Measurements from ENCODE around the gene LRRC8A.

LRRC8A gene

GRCh38 chr9:128905964-128906363, 24.0 kb downstream of the LRRC8A start:
- H3K4me1 ChIP-seq (ENCODE audit: insufficient read depth, low read length) = peaks cover 11% of the 10 kb centered on the region
- H3K36me3 ChIP-seq (ENCODE audit: insufficient read depth, low read length) = peaks cover 29% of the 10 kb centered on the region
- no peaks in the 10 kb centered on the region for H3K9me3 ChIP-seq (ENCODE audit: low read length)
- no peak overlapping the region for H3K4me3 ChIP-seq (ENCODE audit: low read depth in 1 of 2, low read length in 2 of 2)
- H3K9ac ChIP-seq (ENCODE audit: low read length) = no peak overlapping the region
- H3K27ac ChIP-seq (ENCODE audit: low read depth, low read length) = no peak overlapping the region
- no peaks in the 10 kb centered on the region for H3K27me3 ChIP-seq (ENCODE audit: control insufficient read depth in 1 of 2, insufficient read depth in 2 of 2, low read length in 2 of 2)

- H3K4me1 ChIP-seq (ENCODE audit: insufficient read depth, low read length) = peaks cover 19% of the 10 kb centered on the region
- H3K27ac ChIP-seq (ENCODE audit: low read depth, low read length) = no peak overlapping the region
- H3K9ac ChIP-seq (ENCODE audit: low read length) = no peak overlapping the region
- no peak overlapping the region for H3K4me3 ChIP-seq (ENCODE audit: low read depth in 1 of 2, low read length in 2 of 2)
- no peaks in the 10 kb centered on the region for H3K27me3 ChIP-seq (ENCODE audit: control insufficient read depth in 1 of 2, insufficient read depth in 2 of 2, low read length in 2 of 2)
- peaks cover 29% of the 10 kb centered on the region for H3K36me3 ChIP-seq (ENCODE audit: insufficient read depth, low read length)
- H3K9me3 ChIP-seq (ENCODE audit: low read length) = no peaks in the 10 kb centered on the region
Observed at GRCh38 chr9:128906741-128907140, 24.8 kb downstream of the LRRC8A start.

- Histone ChIP-seq H3K36me3 (ENCODE audit: insufficient read depth, low read length) (peaks cover 29% of the 10 kb centered on the region), H3K9ac (ENCODE audit: low read length) (no peak overlapping the region), H3K27ac (ENCODE audit: low read depth, low read length) (no peak overlapping the region), H3K27me3 (ENCODE audit: control insufficient read depth in 1 of 2, insufficient read depth in 2 of 2, low read length in 2 of 2) (no peaks in the 10 kb centered on the region), H3K9me3 (ENCODE audit: low read length) (no peaks in the 10 kb centered on the region), H3K4me3 (ENCODE audit: low read depth in 1 of 2, low read length in 2 of 2) (no peak overlapping the region), H3K4me1 (ENCODE audit: insufficient read depth, low read length) (peaks cover 35% of the 10 kb centered on the region)
Observed at GRCh38 chr9:128908372-128908771, 26.4 kb downstream of the LRRC8A start.

GRCh38 chr9:128909859-128910258, 27.9 kb downstream of the LRRC8A start:
- Histone ChIP-seq H3K9ac (ENCODE audit: low read length) (no peak overlapping the region), H3K4me1 (ENCODE audit: insufficient read depth, low read length) (peaks cover 39% of the 10 kb centered on the region), H3K9me3 (ENCODE audit: low read length) (no peaks in the 10 kb centered on the region), H3K4me3 (ENCODE audit: low read depth in 1 of 2, low read length in 2 of 2) (no peak overlapping the region), H3K36me3 (ENCODE audit: insufficient read depth, low read length) (peaks cover 29% of the 10 kb centered on the region), H3K27ac (ENCODE audit: low read depth, low read length) (no peak overlapping the region), H3K27me3 (ENCODE audit: control insufficient read depth in 1 of 2, insufficient read depth in 2 of 2, low read length in 2 of 2) (no peaks in the 10 kb centered on the region)

GRCh38 chr9:128910906-128911305, 29.0 kb downstream of the LRRC8A start:
- Histone ChIP-seq H3K36me3 (ENCODE audit: insufficient read depth, low read length) (peaks cover 29% of the 10 kb centered on the region), H3K4me1 (ENCODE audit: insufficient read depth, low read length) (peaks cover 44% of the 10 kb centered on the region), H3K27ac (ENCODE audit: low read depth, low read length) (no peak overlapping the region), H3K9ac (ENCODE audit: low read length) (no peak overlapping the region), H3K9me3 (ENCODE audit: low read length) (no peaks in the 10 kb centered on the region), H3K27me3 (ENCODE audit: control insufficient read depth in 1 of 2, insufficient read depth in 2 of 2, low read length in 2 of 2) (no peaks in the 10 kb centered on the region), H3K4me3 (ENCODE audit: low read depth in 1 of 2, low read length in 2 of 2) (peak overlapping the region in 1 of 2 donors; percentile 16)

GRCh38 chr9:128911529-128912035, 29.6 kb downstream of the LRRC8A start:
- Histone ChIP-seq H3K9ac (ENCODE audit: low read length) (no peak overlapping the region), H3K4me3 (ENCODE audit: low read depth in 1 of 2, low read length in 2 of 2) (no peak overlapping the region), H3K9me3 (ENCODE audit: low read length) (no peaks in the 10 kb centered on the region), H3K27me3 (ENCODE audit: control insufficient read depth in 1 of 2, insufficient read depth in 2 of 2, low read length in 2 of 2) (no peaks in the 10 kb centered on the region), H3K36me3 (ENCODE audit: insufficient read depth, low read length) (peaks cover 34% of the 10 kb centered on the region), H3K27ac (ENCODE audit: low read depth, low read length) (no peak overlapping the region), H3K4me1 (ENCODE audit: insufficient read depth, low read length) (peaks cover 49% of the 10 kb centered on the region)

GRCh38 chr9:128912270-128912853, 30.4 kb downstream of the LRRC8A start:
- Histone ChIP-seq H3K36me3 (ENCODE audit: insufficient read depth, low read length) (peaks cover 34% of the 10 kb centered on the region), H3K4me3 (ENCODE audit: low read depth in 1 of 2, low read length in 2 of 2) (peak overlapping the region in 1 of 2 donors; percentile 19), H3K9ac (ENCODE audit: low read length) (no peak overlapping the region), H3K27ac (ENCODE audit: low read depth, low read length) (no peak overlapping the region), H3K27me3 (ENCODE audit: control insufficient read depth in 1 of 2, insufficient read depth in 2 of 2, low read length in 2 of 2) (no peaks in the 10 kb centered on the region), H3K4me1 (ENCODE audit: insufficient read depth, low read length) (peaks cover 53% of the 10 kb centered on the region), H3K9me3 (ENCODE audit: low read length) (no peaks in the 10 kb centered on the region)

GRCh38 chr9:128913048-128913900, 31.3 kb downstream of the LRRC8A start:
- peak overlapping the region in 1 of 2 donors; percentile 19 for H3K4me3 ChIP-seq (ENCODE audit: low read depth in 1 of 2, low read length in 2 of 2)
- H3K27me3 ChIP-seq (ENCODE audit: control insufficient read depth in 1 of 2, insufficient read depth in 2 of 2, low read length in 2 of 2) = no peaks in the 10 kb centered on the region
- no peak overlapping the region for H3K9ac ChIP-seq (ENCODE audit: low read length)
- no peaks in the 10 kb centered on the region for H3K9me3 ChIP-seq (ENCODE audit: low read length)
- peaks cover 33% of the 10 kb centered on the region for H3K36me3 ChIP-seq (ENCODE audit: insufficient read depth, low read length)
- H3K4me1 ChIP-seq (ENCODE audit: insufficient read depth, low read length) = peaks cover 58% of the 10 kb centered on the region
- H3K27ac ChIP-seq (ENCODE audit: low read depth, low read length) = no peak overlapping the region

GRCh38 chr9:128913995-128914772, 32.3 kb downstream of the LRRC8A start:
- H3K36me3 ChIP-seq (ENCODE audit: insufficient read depth, low read length) = peaks cover 27% of the 10 kb centered on the region
- H3K27ac ChIP-seq (ENCODE audit: low read depth, low read length) = no peak overlapping the region
- peaks cover 58% of the 10 kb centered on the region for H3K4me1 ChIP-seq (ENCODE audit: insufficient read depth, low read length)
- H3K4me3 ChIP-seq (ENCODE audit: low read depth in 1 of 2, low read length in 2 of 2) = no peak overlapping the region
- no peak overlapping the region for H3K9ac ChIP-seq (ENCODE audit: low read length)
- no peaks in the 10 kb centered on the region for H3K9me3 ChIP-seq (ENCODE audit: low read length)
- H3K27me3 ChIP-seq (ENCODE audit: control insufficient read depth in 1 of 2, insufficient read depth in 2 of 2, low read length in 2 of 2) = no peaks in the 10 kb centered on the region

GRCh38 chr9:128916204-128916603, 34.3 kb downstream of the LRRC8A start:
- no peak overlapping the region for H3K4me3 ChIP-seq (ENCODE audit: low read depth in 1 of 2, low read length in 2 of 2)
- H3K4me1 ChIP-seq (ENCODE audit: insufficient read depth, low read length) = peaks cover 57% of the 10 kb centered on the region
- no peaks in the 10 kb centered on the region for H3K27me3 ChIP-seq (ENCODE audit: control insufficient read depth in 1 of 2, insufficient read depth in 2 of 2, low read length in 2 of 2)
- no peak overlapping the region for H3K9ac ChIP-seq (ENCODE audit: low read length)
- peak overlapping the region; percentile 88 for H3K27ac ChIP-seq (ENCODE audit: low read depth, low read length)
- H3K9me3 ChIP-seq (ENCODE audit: low read length) = no peaks in the 10 kb centered on the region
- peaks cover 18% of the 10 kb centered on the region for H3K36me3 ChIP-seq (ENCODE audit: insufficient read depth, low read length)

- Histone ChIP-seq H3K4me3 (ENCODE audit: low read depth in 1 of 2, low read length in 2 of 2) (no peak overlapping the region), H3K9me3 (ENCODE audit: low read length) (no peaks in the 10 kb centered on the region), H3K27ac (ENCODE audit: low read depth, low read length) (peak overlapping the region; percentile 88), H3K27me3 (ENCODE audit: control insufficient read depth in 1 of 2, insufficient read depth in 2 of 2, low read length in 2 of 2) (no peaks in the 10 kb centered on the region), H3K9ac (ENCODE audit: low read length) (no peak overlapping the region), H3K36me3 (ENCODE audit: insufficient read depth, low read length) (peaks cover 18% of the 10 kb centered on the region), H3K4me1 (ENCODE audit: insufficient read depth, low read length) (peaks cover 55% of the 10 kb centered on the region)
Observed at GRCh38 chr9:128916745-128917144, 34.8 kb downstream of the LRRC8A start.
